ENCODE measurements around the gene RXRA.

Gene RXRA

GRCh38 chr9:134286471-134287245, 39.6 kb upstream of the RXRA start:
- Histone ChIP-seq H3K4me2 (peak overlapping the region; percentile 94), H3K36me3 (no peaks in the 10 kb centered on the region), H3K27ac (peak overlapping the region; percentile 91), H3K9me3 (no peaks in the 10 kb centered on the region), H3K9ac (peak overlapping the region; percentile 76), H4K20me1 (no peaks in the 10 kb centered on the region), H3K4me1 (peaks cover 98% of the 10 kb centered on the region), H3K27me3 (no peaks in the 10 kb centered on the region), H3K4me3 (peak overlapping the region; percentile 45)
- no peak for TF ChIP-seq Cebpa-rat (IDR thresholded peaks at IDR 0.05)

GRCh38 chr9:134287591-134288491, 38.4 kb upstream of the RXRA start:
- Histone ChIP-seq H4K20me1 (no peaks in the 10 kb centered on the region), H3K4me2 (peak overlapping the region; percentile 94), H3K27ac (peak overlapping the region; percentile 74), H3K9me3 (no peaks in the 10 kb centered on the region), H3K9ac (peak overlapping the region; percentile 45; the same call in 1 of the 2 replicates), H3K36me3 (no peaks in the 10 kb centered on the region), H3K4me3 (0 out of 2 replicates have a peak overlapping the region, but pooled peaks have one; percentile 46), H3K4me1 (peaks cover 98% of the 10 kb centered on the region), H3K27me3 (no peaks in the 10 kb centered on the region)
- no peak for TF ChIP-seq Cebpa-rat (IDR thresholded peaks at IDR 0.05)

- TF ChIP-seq Cebpa-rat (IDR thresholded peaks at IDR 0.05): no peak
- Histone ChIP-seq H3K4me3 (no peak overlapping the region), H3K36me3 (no peaks in the 10 kb centered on the region), H4K20me1 (no peaks in the 10 kb centered on the region), H3K9ac (no peak overlapping the region), H3K4me2 (peak overlapping the region; percentile 94), H3K4me1 (peaks cover 98% of the 10 kb centered on the region), H3K27ac (peak overlapping the region; percentile 74), H3K27me3 (no peaks in the 10 kb centered on the region), H3K9me3 (no peaks in the 10 kb centered on the region)
Measured at GRCh38 chr9:134288746-134289145, 37.5 kb upstream of the RXRA start.

- TF ChIP-seq Cebpa-rat (IDR thresholded peaks at IDR 0.05): no peak
Measured at GRCh38 chr9:134289241-134289875, 36.9 kb upstream of the RXRA start.

GRCh38 chr9:134290603-134291451, 35.4 kb upstream of the RXRA start:
- H3K4me3 ChIP-seq: no peak overlapping the region
- H3K9ac ChIP-seq: peak overlapping the region; percentile 74
- H3K4me1 ChIP-seq: peaks cover 98% of the 10 kb centered on the region
- H3K4me2 ChIP-seq: peak overlapping the region; percentile 94
- H3K9me3 ChIP-seq: no peaks in the 10 kb centered on the region
- H3K27ac ChIP-seq: peak overlapping the region; percentile 94
- no peaks in the 10 kb centered on the region for H3K27me3 ChIP-seq
- TF ChIP-seq Cebpa-rat (IDR thresholded peaks at IDR 0.05): no peak
- H3K36me3 ChIP-seq: no peaks in the 10 kb centered on the region
- H4K20me1 ChIP-seq: no peaks in the 10 kb centered on the region

More at GRCh38 chr9:134289241-134289875, 36.9 kb upstream of the RXRA start:
- Histone ChIP-seq H3K4me1 (peaks cover 98% of the 10 kb centered on the region), H3K9me3 (no peaks in the 10 kb centered on the region), H3K4me2 (peak overlapping the region; percentile 94), H3K27ac (peak overlapping the region; percentile 74; the same call in 1 of the 2 replicates), H3K9ac (no peak overlapping the region), H4K20me1 (no peaks in the 10 kb centered on the region), H3K27me3 (no peaks in the 10 kb centered on the region), H3K4me3 (no peak overlapping the region), H3K36me3 (no peaks in the 10 kb centered on the region)

- Histone ChIP-seq H3K4me3 (no peak overlapping the region), H3K9me3 (no peaks in the 10 kb centered on the region), H4K20me1 (no peaks in the 10 kb centered on the region), H3K4me2 (peak overlapping the region; percentile 94), H3K9ac (peak overlapping the region; percentile 74), H3K27ac (peak overlapping the region; percentile 94), H3K36me3 (no peaks in the 10 kb centered on the region), H3K27me3 (no peaks in the 10 kb centered on the region), H3K4me1 (peaks cover 98% of the 10 kb centered on the region)
- TF ChIP-seq Cebpa-rat (IDR thresholded peaks at IDR 0.05): no peak
Measured at GRCh38 chr9:134291452-134291881, 34.8 kb upstream of the RXRA start.

GRCh38 chr9:134291961-134292871, 34.0 kb upstream of the RXRA start:
- Histone ChIP-seq H3K4me2 (peak overlapping the region; percentile 94), H3K4me1 (peaks cover 94% of the 10 kb centered on the region), H3K4me3 (no peak overlapping the region), H4K20me1 (no peaks in the 10 kb centered on the region), H3K27ac (peak overlapping the region; percentile 94), H3K36me3 (no peaks in the 10 kb centered on the region), H3K27me3 (no peaks in the 10 kb centered on the region), H3K9ac (peak overlapping the region; percentile 74), H3K9me3 (no peaks in the 10 kb centered on the region)
- TF ChIP-seq Cebpa-rat (IDR thresholded peaks at IDR 0.05): no peak

GRCh38 chr9:134293031-134293521, 33.2 kb upstream of the RXRA start:
- Histone ChIP-seq H3K9ac (peak overlapping the region; percentile 74), H3K4me2 (peak overlapping the region; percentile 94), H3K9me3 (no peaks in the 10 kb centered on the region), H3K27ac (peak overlapping the region; percentile 94), H3K36me3 (no peaks in the 10 kb centered on the region), H3K4me3 (peak overlapping the region; percentile 45), H4K20me1 (no peaks in the 10 kb centered on the region), H3K27me3 (no peaks in the 10 kb centered on the region), H3K4me1 (peaks cover 88% of the 10 kb centered on the region)
- TF ChIP-seq Cebpa-rat (IDR thresholded peaks at IDR 0.05): no peak

All from BLaER1 (cell line).